Tibial nerve (tissue), 4 donors: ENCODE measurements around the gene MED15.
"Not testable (repeated sequence)": the region's sequence is repeated elsewhere in the genome, so short reads cannot be mapped to it uniquely, and the experiment has no call there.

Experiments
- EP300 ChIP-seq, 2 donors: sonication (generic); formaldehyde crosslinking; IDR thresholded peaks; one replicate each; pipeline ENCODE4 v1.6.1; 2017; ENCODE audit warnings: antibody characterized with exemption in 2 of 2, mild to moderate bottlenecking in 1 of 2
- TF ChIP-seq, protein P1 (sequence below), 5 experiments: fragments of 200-600 bp in 3 of 5; fragments of 450-650 bp in 2 of 5; sonication (generic) in 3 of 5; IDR thresholded peaks; one replicate each; pipeline ENCODE4 v1.5.1; 2016 to 2019; ENCODE audit warnings: antibody characterized with exemption in 5 of 5, mild to moderate bottlenecking in 3 of 5, moderate library complexity in 2 of 5

DNA sequence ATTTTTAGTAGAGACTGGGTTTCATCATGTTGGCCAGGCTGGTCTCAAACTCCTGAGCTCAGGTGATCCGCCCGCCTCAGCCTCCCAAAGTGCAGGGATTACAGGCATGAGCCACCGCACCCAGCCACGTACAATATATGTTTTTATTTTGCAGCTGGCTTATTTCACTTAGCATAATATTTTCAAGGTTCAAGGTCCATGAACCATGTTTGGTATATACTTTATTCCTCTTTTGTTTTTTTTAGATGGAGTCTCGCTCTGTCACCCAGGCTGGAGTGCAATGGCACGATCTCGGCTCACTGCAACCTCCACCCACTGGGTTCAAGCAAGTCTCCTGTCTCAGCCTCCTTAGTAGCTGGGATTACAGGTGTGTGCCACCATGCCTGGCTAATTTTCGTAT, 31.5 kb downstream of the MED15 start:
- TF ChIP-seq, protein P1, sequence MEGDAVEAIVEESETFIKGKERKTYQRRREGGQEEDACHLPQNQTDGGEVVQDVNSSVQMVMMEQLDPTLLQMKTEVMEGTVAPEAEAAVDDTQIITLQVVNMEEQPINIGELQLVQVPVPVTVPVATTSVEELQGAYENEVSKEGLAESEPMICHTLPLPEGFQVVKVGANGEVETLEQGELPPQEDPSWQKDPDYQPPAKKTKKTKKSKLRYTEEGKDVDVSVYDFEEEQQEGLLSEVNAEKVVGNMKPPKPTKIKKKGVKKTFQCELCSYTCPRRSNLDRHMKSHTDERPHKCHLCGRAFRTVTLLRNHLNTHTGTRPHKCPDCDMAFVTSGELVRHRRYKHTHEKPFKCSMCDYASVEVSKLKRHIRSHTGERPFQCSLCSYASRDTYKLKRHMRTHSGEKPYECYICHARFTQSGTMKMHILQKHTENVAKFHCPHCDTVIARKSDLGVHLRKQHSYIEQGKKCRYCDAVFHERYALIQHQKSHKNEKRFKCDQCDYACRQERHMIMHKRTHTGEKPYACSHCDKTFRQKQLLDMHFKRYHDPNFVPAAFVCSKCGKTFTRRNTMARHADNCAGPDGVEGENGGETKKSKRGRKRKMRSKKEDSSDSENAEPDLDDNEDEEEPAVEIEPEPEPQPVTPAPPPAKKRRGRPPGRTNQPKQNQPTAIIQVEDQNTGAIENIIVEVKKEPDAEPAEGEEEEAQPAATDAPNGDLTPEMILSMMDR (IDR thresholded peaks at IDR 0.05) = not testable (repeated sequence)
- not testable (repeated sequence) for TF ChIP-seq EP300 (IDR thresholded peaks at IDR 0.05)
